Inflammatory macrophage treated with lipopolysaccharide for 4 hours (primary cell): ENCODE measurements around the gene FAM193A.
"Not testable (repeated sequence)": the region's sequence is repeated elsewhere in the genome, so short reads cannot be mapped to it uniquely, and the experiment has no call there.

Source experiments
- DNase-seq: peaks from one replicate; pipeline ENCODE4 v3.0.0-alpha.2; 2020

Gene FAM193A

DNA sequence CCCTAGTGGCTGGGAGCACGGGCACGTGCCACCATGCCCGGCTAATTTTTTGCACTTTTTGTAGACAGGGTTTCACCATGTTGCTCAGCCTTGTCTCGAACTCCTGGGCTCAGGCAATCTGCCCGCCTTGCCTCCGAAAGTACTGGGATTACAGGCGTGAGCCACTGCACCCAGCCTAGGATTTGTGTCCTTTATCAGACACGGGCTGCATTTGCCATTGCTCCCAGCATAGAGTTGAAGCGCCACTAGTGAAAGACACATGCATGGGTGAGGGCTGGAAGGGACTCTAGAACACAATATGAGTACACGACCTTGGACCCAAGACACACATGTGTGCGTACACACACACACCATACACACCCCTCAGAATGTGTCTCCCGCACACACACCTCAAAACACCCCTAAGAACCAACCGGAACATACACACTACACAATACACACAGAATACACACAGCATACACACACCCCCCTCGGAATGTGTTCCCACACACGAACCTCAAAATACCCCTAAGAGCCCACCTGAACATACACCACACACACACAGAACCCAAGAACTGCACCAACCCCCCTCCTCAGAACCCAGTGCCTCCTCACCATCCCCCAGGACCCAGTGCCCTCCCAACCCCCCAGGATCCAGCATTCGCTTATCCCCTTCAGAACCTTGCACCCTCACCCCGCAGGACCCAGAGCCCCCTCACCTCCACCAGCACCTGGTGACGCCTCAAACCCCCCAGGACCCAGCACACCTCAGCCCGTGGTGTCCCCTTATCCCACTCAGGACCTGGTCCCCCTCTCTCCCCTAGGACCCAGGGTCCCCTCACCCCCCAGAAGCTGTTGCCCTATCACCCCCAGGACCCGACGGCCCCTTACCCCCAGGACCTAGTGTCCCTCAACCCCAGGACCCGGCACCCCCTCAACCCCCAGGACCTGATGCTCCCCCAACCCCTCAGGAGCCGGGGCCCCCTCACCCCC, 218.7 kb downstream of the FAM193A start:
- no peak for DNase-seq

GRCh38 chr4:2755821-2756690, 219.6 kb downstream of the FAM193A start, which contains the start of gene TNIP2:
TNIP2 (minus strand) TSS chr4:2756336; CDS start chr4:2756289, 47 bp downstream.
- DNase-seq: peak; percentile 82

DNA sequence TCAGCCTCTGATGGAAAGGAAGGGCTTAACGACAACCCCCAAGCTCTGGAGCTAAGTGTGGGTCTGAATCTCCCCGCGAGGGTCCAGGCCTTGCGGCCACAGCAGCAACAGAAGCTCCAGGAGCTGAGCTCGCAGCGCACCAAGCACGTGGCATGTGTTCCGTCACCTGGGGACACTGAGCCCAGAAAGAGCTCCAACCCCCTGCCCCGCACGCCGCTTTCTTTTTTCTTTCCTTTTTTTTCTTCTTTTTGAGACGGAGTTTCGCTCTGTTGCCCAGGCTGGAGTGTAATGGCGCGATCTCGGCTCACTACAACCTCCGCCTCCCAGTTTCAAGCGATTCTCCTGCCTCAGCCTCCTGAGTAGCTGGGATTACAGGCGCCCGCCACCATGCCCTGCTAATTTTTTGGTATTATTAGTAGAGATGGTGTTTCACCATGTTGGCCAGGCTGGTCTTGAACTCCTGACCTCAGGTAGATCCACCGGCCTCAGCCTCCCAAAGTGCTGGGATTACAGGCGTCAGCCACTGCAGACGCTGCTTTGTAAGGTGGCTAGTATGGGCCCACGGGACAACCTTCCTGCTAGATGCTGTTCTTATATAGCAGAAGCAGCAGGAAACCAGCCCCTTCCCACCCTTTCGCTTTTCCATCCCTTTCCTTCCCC, 220.4 kb downstream of the FAM193A start:
- DNase-seq: no peak

GRCh38 chr4:2757426-2757825, 221.0 kb downstream of the FAM193A start:
- DNase-seq: no peak

- DNase-seq: peak; percentile 25
Measured at GRCh38 chr4:2761035-2761923, 224.8 kb downstream of the FAM193A start.

- no peak for DNase-seq
Measured at GRCh38 chr4:2762048-2762447, 225.6 kb downstream of the FAM193A start.

DNA sequence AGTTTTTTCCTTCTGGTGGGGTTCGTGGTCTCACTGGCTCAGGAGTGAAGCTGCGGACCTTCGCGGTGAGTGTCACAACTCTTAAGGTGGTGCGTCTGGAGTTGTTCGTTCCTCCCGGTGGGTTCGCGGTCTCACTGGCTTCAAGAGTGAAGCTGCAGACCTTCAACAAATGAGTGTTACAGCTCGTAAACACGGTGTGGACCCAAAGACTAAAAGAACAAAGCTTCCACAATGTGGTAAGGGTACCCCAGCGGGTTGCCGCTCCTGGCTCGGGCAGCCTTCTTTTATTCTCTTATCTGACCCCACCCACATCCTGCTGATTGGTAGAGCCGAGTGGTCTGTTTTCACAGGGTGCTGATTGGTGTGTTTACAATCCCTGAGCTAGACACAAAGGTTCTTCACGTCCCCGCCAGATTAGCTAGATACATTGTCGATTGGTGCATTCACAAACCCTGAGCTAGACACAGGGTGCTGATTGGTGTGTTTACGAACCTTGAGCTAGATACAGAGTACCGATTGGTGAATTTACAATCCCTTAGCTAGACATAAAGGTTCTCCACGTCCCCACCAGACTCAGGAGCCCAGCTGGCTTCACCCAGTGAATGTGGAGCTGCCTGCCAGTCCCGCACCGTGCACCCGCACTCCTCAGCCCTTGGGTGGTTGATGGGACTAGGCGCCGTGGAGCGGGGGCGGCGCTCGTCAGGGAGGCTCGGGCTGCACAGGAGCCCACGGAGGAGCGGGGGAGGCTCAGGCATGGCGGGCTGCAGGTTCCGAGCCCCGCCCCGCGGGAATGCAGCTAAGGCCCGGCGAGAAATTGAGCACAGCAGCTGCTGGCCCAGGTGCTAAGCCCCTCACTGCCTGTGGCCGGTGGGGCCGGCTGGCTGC, 226.3 kb downstream of the FAM193A start:
- not testable (repeated sequence) for DNase-seq

DNA sequence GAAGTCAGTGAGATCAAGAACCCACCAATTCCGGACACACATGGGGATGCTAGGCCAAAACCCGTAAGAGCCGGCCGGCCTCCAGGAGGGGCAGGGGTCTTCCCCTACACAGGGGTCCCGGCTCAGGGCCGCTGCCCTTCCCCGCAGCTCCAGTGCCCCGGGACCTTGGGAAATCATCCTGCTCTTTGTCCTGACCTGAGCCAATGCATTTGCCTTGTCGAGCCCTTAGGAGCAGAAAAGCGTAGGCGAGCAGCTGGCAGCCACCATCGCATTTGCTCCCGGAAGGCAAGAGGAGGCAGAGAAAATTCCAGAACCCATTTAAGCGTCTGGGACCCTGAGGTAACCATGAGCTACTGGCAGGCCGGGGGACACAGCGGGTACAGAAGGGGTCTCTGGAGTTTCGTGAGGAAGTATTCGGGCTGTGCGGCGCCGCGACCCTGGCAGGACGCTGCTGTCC, 227.1 kb downstream of the FAM193A start:
- no peak for DNase-seq

- no peak for DNase-seq
Measured at GRCh38 chr4:2765832-2766526, 229.5 kb downstream of the FAM193A start.

DNA sequence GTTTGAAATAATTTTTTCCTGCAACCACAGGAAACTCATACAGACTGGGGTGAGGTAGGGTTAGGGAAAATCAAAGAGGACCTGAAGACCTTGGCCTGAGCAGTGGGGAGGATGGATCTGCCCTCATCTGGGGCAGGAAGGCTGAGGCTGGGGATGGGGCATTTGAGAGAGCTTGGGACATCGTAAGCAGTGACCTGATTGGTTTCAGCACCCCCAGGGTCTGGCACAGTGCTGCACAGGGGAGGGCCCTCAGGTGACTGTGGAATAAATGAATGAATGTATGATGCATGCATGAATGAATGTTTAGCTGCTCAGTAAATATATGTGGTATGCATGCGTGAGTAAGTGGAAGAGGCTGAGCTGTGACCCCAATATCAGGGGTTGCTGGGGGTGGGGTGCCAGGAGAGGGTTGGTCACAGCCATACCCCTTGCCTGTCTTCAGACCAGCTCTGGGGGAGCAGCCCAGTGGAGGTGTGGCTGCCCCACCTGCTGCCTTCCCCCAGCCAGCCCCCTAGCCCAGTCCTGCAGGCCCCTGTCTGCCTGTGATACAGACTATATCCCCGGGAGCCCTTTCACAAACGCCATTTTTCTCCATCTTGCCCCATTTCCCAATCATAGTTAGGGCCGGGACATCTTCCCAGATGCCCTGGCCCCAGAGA, 230.7 kb downstream of the FAM193A start:
- DNase-seq: no peak

DNA sequence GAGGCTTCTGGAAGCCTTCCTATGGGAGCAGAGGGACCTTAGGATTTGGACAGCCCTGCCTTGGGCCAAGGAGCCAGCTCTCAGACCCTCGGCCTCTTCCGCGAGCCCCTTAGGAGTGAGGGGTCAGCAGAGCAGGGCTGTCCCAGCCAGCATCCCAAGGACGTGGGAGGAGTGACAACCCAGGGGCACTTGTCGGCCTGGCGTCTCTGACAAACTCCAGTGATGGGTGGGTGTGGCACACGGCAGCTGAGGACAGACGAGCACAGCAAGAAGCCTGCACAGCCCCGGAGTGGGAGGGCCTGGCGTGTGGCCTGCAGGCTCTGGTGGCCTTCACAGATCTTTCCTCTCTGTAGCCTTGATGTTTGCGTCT, 231.2 kb downstream of the FAM193A start:
- no peak for DNase-seq

GRCh38 chr4:2768124-2768523, 231.7 kb downstream of the FAM193A start:
- DNase-seq: no peak

DNA sequence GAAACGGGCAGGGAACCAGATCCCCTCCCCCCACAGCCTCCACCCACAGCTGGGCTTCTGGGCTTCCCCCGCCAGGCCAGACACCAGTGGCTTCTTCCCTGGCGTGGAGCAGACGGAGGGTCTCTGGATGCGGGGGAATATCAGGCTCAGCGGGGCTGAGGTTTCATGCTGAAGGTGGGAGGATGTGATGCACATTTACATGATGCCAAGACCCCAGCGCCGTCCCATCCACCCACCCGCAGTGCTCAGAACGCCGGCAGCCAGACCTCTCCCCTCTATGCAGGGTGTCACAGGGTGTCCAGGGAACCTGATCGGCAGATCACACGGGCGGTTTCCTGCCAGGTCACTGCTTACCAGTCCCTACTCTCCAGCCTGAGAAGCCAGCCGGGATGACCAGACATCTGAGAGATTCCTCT, 232.5 kb downstream of the FAM193A start:
- DNase-seq: no peak

DNA sequence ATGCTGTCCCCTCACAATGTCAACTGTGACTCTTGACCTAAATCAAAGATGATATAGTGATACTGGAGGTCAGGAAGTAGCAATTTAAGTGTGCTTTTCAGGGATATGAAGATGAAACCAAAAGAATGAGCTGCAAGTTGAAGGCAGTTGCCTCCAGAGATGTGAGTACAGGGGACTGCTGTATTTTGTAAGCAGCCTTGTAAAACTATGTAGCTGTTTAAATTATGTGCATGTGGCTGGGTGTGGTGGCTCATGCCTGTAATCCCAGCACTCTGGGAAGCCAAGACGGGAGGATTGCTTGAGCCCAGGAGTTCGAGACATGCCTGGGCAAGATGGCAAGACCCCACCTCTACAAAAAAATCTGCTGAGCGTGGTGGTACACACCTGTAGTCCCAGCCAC, 234.8 kb downstream of the FAM193A start:
- peak; percentile 70 for DNase-seq

- DNase-seq: not testable (repeated sequence)
Measured at GRCh38 chr4:2780643-2781042, 244.2 kb downstream of the FAM193A start.

GRCh38 chr4:2781911-2782310, 245.5 kb downstream of the FAM193A start:
- no peak for DNase-seq
